Upper lobe of left lung (tissue), 4 donors: Measurements from ENCODE around the gene TTLL4.

Experiments
- CTCF ChIP-seq, 6 experiments: fragments of 450-650 bp in 4 of 6; fragments of 200-600 bp in 2 of 6; sonication (generic) in 2 of 6; IDR thresholded peaks; one replicate each; pipeline ENCODE4 v1.5.1; 2016 to 2019; ENCODE audit warnings: antibody characterized with exemption in 6 of 6
- EP300 ChIP-seq, 4 donors: sonication (generic); formaldehyde crosslinking; IDR thresholded peaks; one replicate each; pipeline ENCODE4 v1.5.1; 2017; ENCODE audit warnings: antibody characterized with exemption in 4 of 4, control low read depth in 2 of 4
- POLR2AphosphoS5 ChIP-seq, 2 donors: sonication (generic); formaldehyde crosslinking; IDR thresholded peaks; one replicate each; pipeline ENCODE4 v1.5.1; 2017; ENCODE audit warnings: antibody characterized with exemption in 2 of 2

- TF ChIP-seq EP300 (IDR thresholded peaks at IDR 0.05), result no peak
- no peak for TF ChIP-seq CTCF (IDR thresholded peaks at IDR 0.05)
- no peak for TF ChIP-seq POLR2AphosphoS5 (IDR thresholded peaks at IDR 0.05)
These were observed 45.2 kb downstream of the TTLL4 start for GRCh38 chr2:218755567-218756404.
